DOHH2 (cell line): ENCODE data around the gene PDE9A.

Experiments used
- H3F3A ChIP-seq: fragments of 200-600 bp; sonication (generic), shearing (Covaris generic); 2 replicates; pipeline ENCODE4 v1.6.0; 2016; ENCODE audit warnings: antibody characterized with exemption, mild to moderate bottlenecking; ENCODE audit not compliant: control insufficient read depth, insufficient read depth
- H3K27ac ChIP-seq: fragments of 200-600 bp; sonication (generic); 2 replicates; pipeline ENCODE4 v1.5.1; 2014; ENCODE audit warnings: low read depth, mild to moderate bottlenecking, low read length, moderate library complexity
- H3K27me3 ChIP-seq: fragments of 200-600 bp; sonication (generic); 2 replicates; pipeline ENCODE4 v1.6.1; 2014; ENCODE audit warnings: mild to moderate bottlenecking, low read length, mixed read lengths; ENCODE audit not compliant: control insufficient read depth
- H3K36me3 ChIP-seq: fragments of 200-600 bp; sonication (generic); 2 replicates; pipeline ENCODE4 v1.6.1; 2014; ENCODE audit warnings: mild to moderate bottlenecking, low read length, moderate library complexity, mixed read lengths; ENCODE audit not compliant: control insufficient read depth
- H3K4me1 ChIP-seq: fragments of 200-600 bp; sonication (generic); 2 replicates; pipeline ENCODE4 v1.6.1; 2014; ENCODE audit warnings: mild to moderate bottlenecking, low read length, mixed read lengths; ENCODE audit not compliant: control insufficient read depth
- H3K4me2 ChIP-seq: fragments of 200-600 bp; sonication (generic); 2 replicates; pipeline ENCODE4 v1.6.0; 2014; ENCODE audit warnings: mild to moderate bottlenecking, low read length, moderate library complexity
- H3K4me3 ChIP-seq: fragments of 200-600 bp; sonication (generic); 2 replicates; pipeline ENCODE4 v1.5.1; 2014; ENCODE audit warnings: mild to moderate bottlenecking, low read length, mixed read lengths
- H3K79me2 ChIP-seq: fragments of 200-600 bp; sonication (generic); 2 replicates; pipeline ENCODE4 v1.6.1; 2014; ENCODE audit warnings: mild to moderate bottlenecking, low read length, mixed read lengths; ENCODE audit not compliant: control insufficient read depth
- H3K9me2 ChIP-seq: fragments of 200-600 bp; sonication (generic); replicated peaks from 2 replicates; pipeline ENCODE4 v1.6.1; 2014; ENCODE audit warnings: mild to moderate bottlenecking, low read length, mixed read lengths; ENCODE audit not compliant: control insufficient read depth
- H3K9me3 ChIP-seq: fragments of 200-600 bp; sonication (generic); 2 replicates; pipeline ENCODE4 v1.6.1; 2014; ENCODE audit warnings: antibody characterized with exemption, low read length, mixed read lengths; ENCODE audit not compliant: control insufficient read depth, insufficient read depth
- H4K20me1 ChIP-seq: fragments of 200-600 bp; sonication (generic); 2 replicates; pipeline ENCODE4 v1.6.0; 2014; ENCODE audit warnings: low read depth, mild to moderate bottlenecking, antibody characterized with exemption, low read length, moderate library complexity; ENCODE audit not compliant: control insufficient read depth, insufficient read depth
- CTCF ChIP-seq: fragments of 200-600 bp; sonication (generic); IDR thresholded peaks from one replicate; pipeline ENCODE4 v1.5.1; 2014; ENCODE audit warnings: antibody characterized with exemption, mild to moderate bottlenecking, low read depth, low read length; ENCODE audit not compliant: poor library complexity, severe bottlenecking
- EZH2phosphoT487 ChIP-seq: fragments of 200-600 bp; sonication (generic); IDR thresholded peaks from 2 replicates; pipeline ENCODE4 v1.6.1; 2017; ENCODE audit warnings: borderline replicate concordance, mild to moderate bottlenecking, antibody characterized with exemption, low read length, moderate library complexity, mixed read lengths

Gene PDE9A

GRCh38 chr21:42665026-42665425 lies 11.6 kb downstream of the PDE9A start:
- H3K27ac ChIP-seq: no peak overlapping the region
- H3K9me3 ChIP-seq: peaks cover 4% of the 10 kb centered on the region; the same call in 1 of the 2 replicates
- H3K27me3 ChIP-seq: no peaks in the 10 kb centered on the region
- no peak for TF ChIP-seq CTCF
- no peak for TF ChIP-seq EZH2phosphoT487
- H3K4me2 ChIP-seq: no peak overlapping the region
- H3K36me3 ChIP-seq: peaks cover 22% of the 10 kb centered on the region
- no peak overlapping the region for H3K4me3 ChIP-seq
- H3K4me1 ChIP-seq: peaks cover 85% of the 10 kb centered on the region
- peaks cover 13% of the 10 kb centered on the region for H4K20me1 ChIP-seq
- H3K9me2 ChIP-seq: no peaks in the 10 kb centered on the region
- peaks cover 54% of the 10 kb centered on the region for H3K79me2 ChIP-seq
- H3F3A ChIP-seq: peaks cover 26% of the 10 kb centered on the region

- H4K20me1 ChIP-seq: peaks cover 13% of the 10 kb centered on the region
- H3K9me2 ChIP-seq: no peaks in the 10 kb centered on the region
- H3K4me3 ChIP-seq: no peak overlapping the region
- H3K9me3 ChIP-seq: peaks cover 4% of the 10 kb centered on the region; the same call in 1 of the 2 replicates
- peaks cover 27% of the 10 kb centered on the region for H3K36me3 ChIP-seq
- peaks cover 26% of the 10 kb centered on the region for H3F3A ChIP-seq
- no peaks in the 10 kb centered on the region for H3K27me3 ChIP-seq
- H3K4me1 ChIP-seq: peaks cover 85% of the 10 kb centered on the region
- H3K79me2 ChIP-seq: peaks cover 49% of the 10 kb centered on the region
- no peak for TF ChIP-seq CTCF
- TF ChIP-seq EZH2phosphoT487: no peak
- no peak overlapping the region for H3K27ac ChIP-seq
- no peak overlapping the region; the same call in 1 of the 2 replicates for H3K4me2 ChIP-seq
These were observed 12.1 kb downstream of the PDE9A start for GRCh38 chr21:42665484-42665883.

- Histone ChIP-seq H3K4me1 (peaks cover 86% of the 10 kb centered on the region), H3K4me2 (no peak overlapping the region; the same call in 1 of the 2 replicates), H3K27ac (no peak overlapping the region), H3K9me3 (peaks cover 4% of the 10 kb centered on the region; the same call in 1 of the 2 replicates), H4K20me1 (peaks cover 13% of the 10 kb centered on the region), H3K79me2 (peaks cover 46% of the 10 kb centered on the region), H3K9me2 (no peaks in the 10 kb centered on the region), H3K4me3 (no peak overlapping the region), H3K27me3 (no peaks in the 10 kb centered on the region), H3F3A (peaks cover 27% of the 10 kb centered on the region), H3K36me3 (peaks cover 29% of the 10 kb centered on the region)
- TF ChIP-seq CTCF: no peak
- no peak for TF ChIP-seq EZH2phosphoT487
These were observed 12.8 kb downstream of the PDE9A start for GRCh38 chr21:42666023-42666747.
